Stimulated activated CD8-positive, alpha-beta memory T cell treated with anti-CD3 and anti-CD28 coated beads, Interleukin-7, amount 100 ng/mL, for 48 hours (primary cell): Measurements from ENCODE around the gene NPTX2.

Experiments
- DNase-seq, 2 donors: peaks; one replicate each; pipeline ENCODE4 v3.0.0-alpha.2; 2020; ENCODE audit warnings: low read depth in 1 of 2; ENCODE audit errors: extremely low read depth in 1 of 2

The NPTX2 gene

GRCh38 chr7:98617960-98618418, 904 bp downstream of the NPTX2 start:
- no peak for DNase-seq

DNA sequence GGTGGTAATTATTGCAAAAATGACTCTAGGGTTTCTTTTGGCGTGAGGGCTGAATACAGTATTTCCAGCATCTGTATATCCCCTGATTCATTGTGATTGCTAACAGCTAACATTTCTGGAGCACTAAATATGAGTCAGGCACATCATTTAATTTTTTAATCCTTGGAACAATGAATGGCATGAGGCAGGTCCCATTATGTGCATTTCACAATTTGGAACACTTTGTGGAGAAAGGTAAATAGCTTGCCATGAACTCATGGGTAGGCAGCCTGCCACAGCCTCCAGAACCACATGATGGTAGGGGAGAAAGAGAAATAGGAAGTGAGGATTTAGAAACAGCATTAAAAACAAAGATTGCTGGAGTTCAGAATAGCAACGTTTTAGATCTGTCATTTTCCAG, 1.7 kb downstream of the NPTX2 start:
- no peak for DNase-seq

DNA sequence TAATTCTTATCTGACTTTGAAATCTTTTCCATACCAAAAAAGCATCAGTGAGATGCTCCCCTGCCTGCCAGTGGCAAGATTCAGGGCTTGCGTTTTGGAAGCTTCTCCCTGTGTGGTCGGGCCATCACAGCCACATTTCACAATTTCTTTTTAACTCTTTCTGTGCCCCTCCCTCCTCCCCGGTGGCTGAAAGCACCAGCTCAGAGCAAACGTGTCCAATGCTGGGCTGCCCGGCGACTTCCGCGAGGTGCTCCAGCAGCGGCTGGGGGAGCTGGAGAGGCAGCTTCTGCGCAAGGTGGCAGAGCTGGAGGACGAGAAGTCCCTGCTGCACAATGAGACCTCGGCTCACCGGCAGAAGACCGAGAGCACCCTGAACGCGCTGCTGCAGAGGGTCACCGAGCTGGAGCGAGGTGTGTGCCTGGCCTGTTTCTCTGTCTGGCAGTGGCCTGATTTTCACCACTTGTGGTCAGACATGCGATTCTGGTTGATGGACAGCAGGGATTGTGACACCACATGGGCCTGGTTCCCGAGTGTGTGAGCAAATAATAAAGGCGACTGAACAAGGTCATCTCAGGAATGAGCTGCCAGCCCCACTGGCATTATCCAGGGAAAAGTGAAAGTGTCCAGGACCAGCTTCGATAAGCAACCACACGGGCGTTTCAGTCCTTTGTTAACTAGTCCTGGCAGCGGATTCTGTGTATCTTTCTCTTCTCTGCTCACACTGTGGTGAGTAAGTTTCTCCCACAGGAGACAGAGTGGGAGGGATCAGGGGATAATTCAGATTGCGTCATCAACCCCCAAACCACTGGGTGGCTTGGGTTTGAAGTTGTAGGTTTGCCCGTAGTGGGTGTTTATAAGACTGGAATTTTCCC, 2.6 kb downstream of the NPTX2 start:
- no peak for DNase-seq

GRCh38 chr7:98621573-98622482, 4.7 kb downstream of the NPTX2 start:
- DNase-seq, result no peak

DNA sequence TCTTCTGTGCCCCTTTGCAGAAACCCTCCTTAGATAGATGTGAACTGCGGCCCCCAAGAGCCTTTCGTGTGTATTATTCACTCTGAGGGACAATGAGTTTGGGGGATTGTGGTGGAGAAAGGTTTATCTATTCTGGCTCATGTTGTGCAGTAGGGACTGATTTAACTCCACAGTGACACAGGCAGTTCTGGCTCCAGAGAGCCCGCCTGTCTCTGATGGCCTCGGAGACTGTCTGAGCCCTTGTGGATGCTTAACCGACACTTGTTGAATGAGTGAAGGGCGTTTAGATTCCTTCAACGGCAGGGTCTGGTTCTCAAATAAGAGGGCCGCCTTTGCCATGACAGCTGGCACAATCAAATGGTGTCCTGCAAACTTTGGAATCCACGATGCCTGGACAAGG, 5.8 kb downstream of the NPTX2 start:
- DNase-seq, result no peak

DNA sequence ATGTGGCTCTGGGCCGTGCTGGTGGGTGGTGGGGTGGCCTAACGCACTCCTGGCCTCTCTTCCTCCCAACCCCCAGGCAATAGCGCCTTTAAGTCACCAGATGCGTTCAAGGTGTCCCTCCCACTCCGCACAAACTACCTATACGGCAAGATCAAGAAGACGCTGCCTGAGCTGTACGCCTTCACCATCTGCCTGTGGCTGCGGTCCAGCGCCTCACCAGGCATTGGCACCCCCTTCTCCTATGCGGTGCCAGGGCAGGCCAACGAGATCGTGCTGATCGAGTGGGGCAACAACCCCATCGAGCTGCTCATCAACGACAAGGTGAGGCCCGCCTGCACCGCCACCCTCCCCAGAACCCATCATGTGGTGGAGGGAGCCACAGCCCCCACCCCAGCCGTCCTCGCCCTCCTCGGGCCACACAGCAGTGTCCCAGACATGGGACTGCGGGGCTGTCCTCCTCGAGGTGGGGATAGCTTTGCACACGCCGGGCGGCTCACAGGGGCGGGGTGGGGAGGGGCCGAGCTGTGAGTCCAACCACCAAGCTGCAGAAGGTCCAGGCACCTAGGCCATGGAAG, 7.8 kb downstream of the NPTX2 start:
- DNase-seq, result no peak

- no peak for DNase-seq
These were observed 9.7 kb downstream of the NPTX2 start for GRCh38 chr7:98626460-98627412.

DNA sequence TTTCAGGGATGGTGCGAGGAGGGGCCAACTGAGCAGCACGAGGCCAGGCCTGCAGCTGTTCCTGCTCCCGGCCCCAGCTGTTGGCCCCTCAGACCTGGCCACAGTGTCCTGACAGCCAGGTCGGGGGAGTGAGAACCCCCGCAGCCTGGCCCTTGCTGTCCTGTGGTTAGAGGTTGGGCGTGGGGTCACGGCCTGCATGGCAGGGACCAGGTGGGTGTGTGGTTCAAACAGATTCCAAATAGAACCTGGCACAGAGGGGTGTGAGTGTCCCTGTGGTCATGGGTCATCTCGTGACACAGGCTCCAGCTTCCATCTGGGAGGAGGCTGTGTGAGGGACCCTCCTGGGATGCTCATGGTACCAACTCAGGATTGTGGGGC, 10.3 kb downstream of the NPTX2 start:
- no peak for DNase-seq

DNA sequence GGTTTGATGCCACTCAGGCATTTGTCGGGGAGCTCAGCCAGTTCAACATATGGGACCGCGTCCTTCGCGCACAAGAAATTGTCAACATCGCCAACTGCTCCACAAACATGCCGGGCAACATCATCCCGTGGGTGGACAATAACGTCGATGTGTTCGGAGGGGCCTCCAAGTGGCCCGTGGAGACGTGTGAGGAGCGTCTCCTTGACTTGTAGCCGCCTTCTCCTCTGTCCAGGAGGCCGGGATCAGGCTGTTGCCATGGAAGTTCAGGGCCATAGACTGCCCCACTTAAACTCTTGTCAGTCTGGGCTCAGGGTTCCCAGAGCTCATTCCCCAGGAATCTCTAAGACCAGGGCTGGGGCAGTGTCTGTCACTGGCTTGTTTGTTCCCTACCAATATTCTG, 11.3 kb downstream of the NPTX2 start:
- no peak for DNase-seq

DNA sequence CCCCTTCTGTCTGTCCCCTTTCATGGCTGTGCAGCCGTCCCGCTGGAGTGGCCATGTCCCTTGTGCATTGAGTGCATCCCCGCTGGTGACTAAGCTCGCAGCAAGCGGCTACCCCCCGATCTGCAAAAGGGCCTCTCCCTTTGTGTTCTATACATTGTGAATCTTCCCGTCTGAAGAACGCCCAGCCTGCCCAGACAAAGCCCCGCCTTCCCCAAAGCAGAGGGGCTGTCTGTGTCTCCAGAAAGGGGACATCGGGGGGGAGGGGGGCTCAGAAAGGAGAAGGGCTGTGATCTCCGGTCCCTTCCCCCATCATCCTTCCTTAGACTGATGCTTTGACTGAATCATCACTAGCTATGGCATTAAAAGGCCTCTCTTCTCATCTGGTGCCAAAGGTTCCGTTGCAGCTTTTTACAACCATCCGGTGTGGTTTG, 11.9 kb downstream of the NPTX2 start:
- DNase-seq, result no peak

DNA sequence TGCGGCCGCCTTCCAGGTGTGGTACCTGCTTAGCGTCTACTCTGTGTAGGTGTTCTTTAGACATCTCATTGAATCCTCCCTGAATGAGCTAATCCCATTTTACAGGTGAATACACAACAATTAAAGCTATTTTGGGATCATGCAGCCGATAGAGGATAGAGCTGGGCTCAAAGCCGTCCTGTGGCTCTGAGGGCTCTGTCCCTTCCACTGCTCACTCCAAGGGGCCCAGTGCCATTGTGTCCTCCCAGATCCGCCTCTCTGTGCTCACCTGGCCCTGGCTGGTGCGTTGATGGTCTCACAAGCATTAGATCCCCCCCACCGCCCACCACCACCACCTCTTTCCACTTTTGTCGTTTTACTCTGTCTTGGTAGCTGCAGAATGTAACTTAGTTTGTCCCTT, 13.1 kb downstream of the NPTX2 start:
- no peak for DNase-seq

DNA sequence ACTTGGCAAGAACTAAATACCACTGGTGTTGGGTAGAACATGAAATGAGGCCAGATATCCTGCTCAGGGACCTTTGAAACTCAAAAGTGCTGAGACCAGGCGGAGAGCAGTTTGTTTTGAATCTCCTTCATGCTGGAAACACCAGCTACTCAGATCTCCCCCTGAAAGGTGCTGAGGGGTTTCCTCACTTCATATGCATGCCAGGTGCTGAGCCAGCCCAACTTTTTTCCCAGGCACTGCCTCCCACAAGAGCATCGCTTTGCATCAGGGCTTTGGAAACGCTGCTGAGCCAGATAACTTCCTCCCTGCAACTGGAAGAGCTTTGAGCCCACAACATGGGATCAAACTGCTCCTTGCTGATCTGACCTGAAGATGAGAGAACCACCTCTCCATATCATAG, 13.7 kb downstream of the NPTX2 start:
- no peak for DNase-seq

- DNase-seq, result no peak
These were observed 21.8 kb downstream of the NPTX2 start for GRCh38 chr7:98638853-98639252.

DNA sequence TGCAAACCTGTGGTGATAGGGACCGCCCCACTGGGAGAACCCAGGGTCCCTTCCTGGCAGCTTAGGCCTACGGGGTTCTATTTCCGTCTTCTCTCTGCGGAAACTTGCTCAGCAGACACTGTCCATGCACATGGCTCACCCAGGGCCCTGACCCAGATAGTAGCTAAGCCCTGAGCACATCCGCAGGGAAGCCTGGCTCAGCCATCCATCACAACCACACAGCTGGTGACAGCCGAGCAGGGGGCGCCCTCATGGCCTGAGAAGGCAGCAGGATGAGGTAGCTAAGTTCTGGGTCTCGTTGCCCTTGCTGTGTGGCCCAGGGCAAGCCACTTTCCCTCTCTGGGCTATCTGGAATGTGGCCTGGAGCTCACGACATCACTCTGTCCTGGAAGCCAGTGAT, 23.3 kb downstream of the NPTX2 start:
- DNase-seq, result no peak

- DNase-seq, result no peak
These were observed 24.8 kb downstream of the NPTX2 start for GRCh38 chr7:98641646-98642500.

- DNase-seq, result no peak
These were observed 26.3 kb downstream of the NPTX2 start for GRCh38 chr7:98643236-98643985.

- DNase-seq, result no peak
These were observed 29.4 kb downstream of the NPTX2 start for GRCh38 chr7:98646465-98646864.

DNA sequence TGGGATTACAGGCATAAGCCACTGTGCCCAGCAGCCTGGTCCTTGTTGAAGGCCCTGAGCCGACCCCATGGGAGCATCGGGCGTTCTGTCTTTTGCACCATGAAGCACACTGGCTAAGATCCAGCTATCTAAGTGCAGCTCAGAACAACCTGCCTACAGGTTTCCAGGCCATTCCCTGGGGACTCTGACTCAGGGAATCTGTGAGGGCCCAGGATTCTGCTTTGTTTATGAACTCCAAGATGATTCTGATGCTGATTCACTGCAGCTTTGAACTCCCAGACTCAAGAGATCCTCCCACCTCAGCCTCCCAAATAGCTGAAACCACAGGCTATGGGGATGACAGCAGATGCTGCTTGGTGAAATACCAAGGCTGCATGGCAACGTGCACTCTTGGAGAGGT, 30.2 kb downstream of the NPTX2 start:
- no peak for DNase-seq

DNA sequence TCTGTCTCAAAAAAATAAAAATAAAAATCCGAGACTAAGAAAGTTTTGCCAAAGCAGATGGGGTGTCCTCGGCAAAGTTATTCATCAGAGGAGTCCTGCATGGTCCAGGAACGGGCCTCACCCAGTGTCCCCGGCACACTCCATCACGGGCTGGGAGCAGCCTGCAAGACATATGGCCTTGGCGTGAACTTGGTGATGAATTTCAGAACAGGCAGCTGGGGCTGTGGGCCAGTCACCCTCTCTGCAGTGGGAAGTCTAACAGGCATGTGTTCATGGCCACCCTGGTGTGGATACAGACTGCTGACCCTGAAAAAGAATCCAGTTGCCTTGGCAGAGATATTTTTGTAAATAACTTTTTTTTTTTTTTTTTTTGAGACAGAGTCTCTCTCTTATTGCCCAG, 34.7 kb downstream of the NPTX2 start:
- no peak for DNase-seq
